ENCODE data around the gene LRRTM4.

Gene LRRTM4

DNA sequence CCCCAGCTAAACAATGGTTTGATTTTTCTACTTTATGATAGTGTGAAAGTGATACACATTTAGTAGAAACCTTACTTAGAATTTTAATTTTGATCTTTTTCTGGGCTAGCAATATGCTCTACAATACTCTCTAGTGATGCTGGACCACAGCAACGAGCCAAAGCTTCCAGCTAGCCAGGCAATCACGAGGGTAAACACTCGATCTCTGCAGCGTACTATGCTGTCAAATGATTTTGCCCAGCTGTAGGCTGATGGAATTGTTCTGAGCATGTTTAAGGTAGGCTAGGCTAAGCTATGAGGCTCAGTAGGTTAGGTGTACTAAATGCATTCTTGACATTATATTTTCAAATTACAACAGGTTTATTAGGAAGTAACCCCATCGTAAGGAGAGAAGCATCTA is 207.5 kb downstream of the LRRTM4 start:
- in situ Hi-C loops (cut with MboI; ENCODE audit: low pct_unique_long_range_greater_than_20kb, low sequenced_read_pairs, unreplicated experiment), result no loop called here
- no peak for DNase-seq (ENCODE audit: low spot score)

DNA sequence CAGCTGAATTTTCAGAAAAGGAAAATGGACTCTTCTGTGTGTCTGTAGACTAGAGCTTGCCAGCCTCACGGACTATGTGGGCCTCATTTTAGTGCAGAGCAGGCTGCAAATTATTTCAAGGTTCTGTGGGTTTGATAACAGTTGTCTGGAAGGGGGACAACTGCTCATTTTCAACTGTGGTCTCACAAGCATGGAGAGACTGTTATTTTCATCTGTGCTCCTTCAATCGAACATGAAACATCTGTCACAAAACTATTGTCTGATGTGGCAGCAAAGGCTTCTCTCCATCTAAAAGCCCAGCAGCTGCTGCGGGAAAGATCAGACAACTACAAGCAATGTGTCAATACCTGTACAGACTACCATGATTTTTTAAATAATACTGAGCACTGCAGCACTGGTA is 211.8 kb downstream of the LRRTM4 start:
- TF ChIP-seq, protein P1, sequence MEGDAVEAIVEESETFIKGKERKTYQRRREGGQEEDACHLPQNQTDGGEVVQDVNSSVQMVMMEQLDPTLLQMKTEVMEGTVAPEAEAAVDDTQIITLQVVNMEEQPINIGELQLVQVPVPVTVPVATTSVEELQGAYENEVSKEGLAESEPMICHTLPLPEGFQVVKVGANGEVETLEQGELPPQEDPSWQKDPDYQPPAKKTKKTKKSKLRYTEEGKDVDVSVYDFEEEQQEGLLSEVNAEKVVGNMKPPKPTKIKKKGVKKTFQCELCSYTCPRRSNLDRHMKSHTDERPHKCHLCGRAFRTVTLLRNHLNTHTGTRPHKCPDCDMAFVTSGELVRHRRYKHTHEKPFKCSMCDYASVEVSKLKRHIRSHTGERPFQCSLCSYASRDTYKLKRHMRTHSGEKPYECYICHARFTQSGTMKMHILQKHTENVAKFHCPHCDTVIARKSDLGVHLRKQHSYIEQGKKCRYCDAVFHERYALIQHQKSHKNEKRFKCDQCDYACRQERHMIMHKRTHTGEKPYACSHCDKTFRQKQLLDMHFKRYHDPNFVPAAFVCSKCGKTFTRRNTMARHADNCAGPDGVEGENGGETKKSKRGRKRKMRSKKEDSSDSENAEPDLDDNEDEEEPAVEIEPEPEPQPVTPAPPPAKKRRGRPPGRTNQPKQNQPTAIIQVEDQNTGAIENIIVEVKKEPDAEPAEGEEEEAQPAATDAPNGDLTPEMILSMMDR (IDR thresholded peaks at IDR 0.05; ENCODE audit: extremely low read depth, insufficient read depth, missing control alignments), result no peak

More for the DNA sequence above, 207.5 kb downstream of the LRRTM4 start:
- TF ChIP-seq, protein P1 (IDR thresholded peaks at IDR 0.05; ENCODE audit: extremely low read depth, insufficient read depth, missing control alignments), result no peak

DNA sequence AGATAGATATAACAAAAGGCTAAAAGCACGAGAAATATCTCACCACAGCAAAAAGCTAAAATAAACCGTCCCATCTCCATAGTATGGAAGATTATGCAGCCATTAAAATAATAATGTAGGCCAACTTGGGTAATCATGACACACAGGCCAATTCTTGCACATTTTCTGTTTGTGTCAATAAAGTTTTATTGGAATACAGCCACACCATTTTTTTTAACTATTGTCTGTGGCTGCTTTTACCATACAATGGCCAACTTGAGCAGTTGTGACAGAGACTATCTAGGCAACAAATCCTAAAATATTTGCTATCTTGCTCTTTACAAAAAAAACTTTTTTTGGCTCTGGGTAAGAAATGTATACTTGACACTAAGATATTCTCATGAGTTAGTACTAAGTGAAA is 212.5 kb downstream of the LRRTM4 start:
- TF ChIP-seq, protein P1 (IDR thresholded peaks at IDR 0.05; ENCODE audit: extremely low read depth, insufficient read depth, missing control alignments), result no peak
- in situ Hi-C loops (cut with MboI; ENCODE audit: low pct_unique_long_range_greater_than_20kb, low sequenced_read_pairs, unreplicated experiment), result no loop called here
- DNase-seq (ENCODE audit: low spot score), result no peak

More for the DNA sequence above, 211.8 kb downstream of the LRRTM4 start:
- DNase-seq (ENCODE audit: low spot score), result no peak
- in situ Hi-C loops (cut with MboI; ENCODE audit: low pct_unique_long_range_greater_than_20kb, low sequenced_read_pairs, unreplicated experiment), result no loop called here

DNA sequence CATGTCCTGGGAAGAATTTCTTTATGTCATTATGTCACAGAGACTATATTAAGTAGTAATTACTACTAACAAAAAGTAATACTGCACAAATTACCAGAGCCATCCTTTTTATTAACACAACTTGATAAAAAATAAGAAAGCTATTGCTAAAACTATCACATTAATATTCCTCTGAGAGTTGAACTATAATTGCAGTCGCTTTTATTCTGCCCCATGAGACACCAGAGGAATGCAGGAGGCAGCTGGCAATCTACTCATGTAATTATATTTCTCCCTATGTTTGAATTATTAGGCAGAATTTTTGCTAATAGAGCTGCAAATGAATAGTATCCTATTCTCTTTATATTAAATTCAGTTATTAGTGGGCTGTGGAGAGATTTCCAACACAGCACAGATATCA is 220.7 kb downstream of the LRRTM4 start:
- TF ChIP-seq, protein P1 (IDR thresholded peaks at IDR 0.05; ENCODE audit: extremely low read depth, insufficient read depth, missing control alignments), result no peak
- no peak for DNase-seq (ENCODE audit: low spot score)
- in situ Hi-C loops (cut with MboI; ENCODE audit: low pct_unique_long_range_greater_than_20kb, low sequenced_read_pairs, unreplicated experiment), result no loop called here

DNA sequence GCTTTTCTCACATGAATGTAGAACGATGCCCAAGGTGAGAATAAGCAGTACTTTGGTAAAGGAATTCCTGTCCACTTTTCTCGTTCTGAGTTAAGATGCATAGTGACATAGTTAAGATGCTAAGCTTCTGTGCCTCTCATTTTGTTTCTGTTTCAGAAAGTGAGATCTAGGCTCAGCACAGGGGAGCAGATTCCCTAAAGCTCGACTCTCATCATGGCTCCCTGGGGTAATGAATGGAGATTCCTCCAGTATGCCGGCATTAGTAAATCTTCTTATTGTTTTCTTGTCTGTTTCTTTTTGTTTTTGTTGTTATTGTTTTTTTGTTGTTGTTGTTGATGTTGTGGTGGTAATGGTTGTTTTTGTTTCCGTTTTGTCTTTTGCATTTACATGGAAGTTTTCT is 225.4 kb downstream of the LRRTM4 start:
- TF ChIP-seq, protein P1 (IDR thresholded peaks at IDR 0.05; ENCODE audit: extremely low read depth, insufficient read depth, missing control alignments), result no peak
- in situ Hi-C loops (cut with MboI; ENCODE audit: low pct_unique_long_range_greater_than_20kb, low sequenced_read_pairs, unreplicated experiment), result no loop called here
- DNase-seq (ENCODE audit: low spot score), result no peak

DNA sequence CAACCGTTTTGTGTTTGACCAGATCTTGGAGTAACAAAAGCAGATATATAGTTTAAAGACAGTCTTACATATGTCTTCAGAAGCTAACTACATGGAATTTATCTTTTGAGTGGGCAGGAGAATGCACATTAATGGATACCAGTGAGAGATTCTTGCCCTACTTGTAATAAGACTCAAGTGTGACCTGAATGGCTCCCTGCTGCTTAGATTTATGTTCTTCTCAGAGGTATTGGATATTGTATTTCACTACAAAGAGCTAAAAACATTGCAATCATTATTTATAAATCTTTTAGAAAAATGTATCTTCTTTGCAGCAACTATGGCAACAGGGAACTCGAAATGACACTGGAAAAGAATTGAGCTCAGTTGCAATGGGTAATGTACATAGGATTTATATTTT is 227.7 kb downstream of the LRRTM4 start:
- DNase-seq (ENCODE audit: low spot score), result no peak
- in situ Hi-C loops (cut with MboI; ENCODE audit: low pct_unique_long_range_greater_than_20kb, low sequenced_read_pairs, unreplicated experiment), result no loop called here
- TF ChIP-seq, protein P1 (IDR thresholded peaks at IDR 0.05; ENCODE audit: extremely low read depth, insufficient read depth, missing control alignments), result no peak

DNA sequence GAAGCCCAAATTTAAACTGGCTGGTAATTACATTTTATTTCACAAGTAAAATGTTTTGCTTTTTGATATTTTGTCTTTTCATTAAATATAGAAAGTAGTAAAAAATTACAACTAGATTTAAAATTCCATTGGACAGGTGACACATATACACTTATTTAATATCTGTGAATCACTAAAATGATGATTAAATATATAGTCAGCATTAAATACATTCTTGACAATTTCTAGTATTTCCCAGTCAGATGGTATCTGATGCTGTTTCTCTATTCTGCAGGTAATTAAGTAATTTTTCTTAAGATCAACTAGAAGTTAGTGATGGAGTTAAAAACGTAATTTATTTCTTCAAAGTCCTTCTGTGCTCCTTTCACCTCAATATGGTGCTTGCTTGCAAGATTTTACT is 237.8 kb downstream of the LRRTM4 start:
- TF ChIP-seq, protein P1 (IDR thresholded peaks at IDR 0.05; ENCODE audit: extremely low read depth, insufficient read depth, missing control alignments), result no peak
- in situ Hi-C loops (cut with MboI; ENCODE audit: low pct_unique_long_range_greater_than_20kb, low sequenced_read_pairs, unreplicated experiment), result no loop called here
- no peak for DNase-seq (ENCODE audit: low spot score)
